ENCODE data around the gene LILRA2.
"Not testable (repeated sequence)": the region's sequence is repeated elsewhere in the genome, so short reads cannot be mapped to it uniquely, and the experiment has no call there.

Gene LILRA2

GRCh38 chr19:54573330-54573872, at the start of gene LILRA2:
Gene LILRA2 (plus strand): TSS chr19:54573790. CDS start chr19:54573879, 89 bp downstream.
- no peak for DNase-seq

GRCh38 chr19:54525636-54526035, 48.0 kb upstream of the LILRA2 start:
- DNase-seq, result no peak

GRCh38 chr19:54526972-54527371, 46.6 kb upstream of the LILRA2 start:
- DNase-seq, result no peak

GRCh38 chr19:54530866-54531265, 42.7 kb upstream of the LILRA2 start:
- DNase-seq, result no peak

GRCh38 chr19:54532528-54532927, 41.1 kb upstream of the LILRA2 start:
- no peak for DNase-seq

GRCh38 chr19:54533476-54533875, 40.1 kb upstream of the LILRA2 start:
- DNase-seq, result no peak

- DNase-seq, result no peak
Measured at GRCh38 chr19:54534156-54534555, 39.4 kb upstream of the LILRA2 start.

GRCh38 chr19:54535601-54536000, 38.0 kb upstream of the LILRA2 start:
- no peak for DNase-seq

GRCh38 chr19:54536956-54537355, 36.6 kb upstream of the LILRA2 start:
- no peak for DNase-seq

- DNase-seq, result no peak
Measured at GRCh38 chr19:54541712-54542111, 31.9 kb upstream of the LILRA2 start.

- DNase-seq, result no peak
Measured at GRCh38 chr19:54548806-54549205, 24.8 kb upstream of the LILRA2 start.

GRCh38 chr19:54549224-54549623, 24.4 kb upstream of the LILRA2 start:
- DNase-seq, result no peak

- DNase-seq, result no peak
Measured at GRCh38 chr19:54551293-54551692, 22.3 kb upstream of the LILRA2 start.

- no peak for DNase-seq
Measured at GRCh38 chr19:54551950-54552912, 21.4 kb upstream of the LILRA2 start.

- DNase-seq, result no peak
Measured at GRCh38 chr19:54552913-54553310, 20.7 kb upstream of the LILRA2 start.

GRCh38 chr19:54554006-54554405, 19.6 kb upstream of the LILRA2 start:
- DNase-seq, result no peak

GRCh38 chr19:54554896-54555295, 18.7 kb upstream of the LILRA2 start:
- DNase-seq, result no peak

GRCh38 chr19:54556194-54556593, 17.4 kb upstream of the LILRA2 start:
- DNase-seq, result no peak

- DNase-seq, result no peak
Measured at GRCh38 chr19:54558339-54558738, 15.3 kb upstream of the LILRA2 start.

GRCh38 chr19:54560881-54561385, 12.7 kb upstream of the LILRA2 start:
- DNase-seq, result no peak

- no peak for DNase-seq
Measured at GRCh38 chr19:54561840-54562239, 11.8 kb upstream of the LILRA2 start.

- not testable (repeated sequence) for DNase-seq
Measured at GRCh38 chr19:54563206-54563605, 10.4 kb upstream of the LILRA2 start.

GRCh38 chr19:54570316-54570715, 3.3 kb upstream of the LILRA2 start:
- no peak for DNase-seq

All from activated T-cell treated with anti-CD3 and anti-CD28 coated beads for 4 hours (primary cell).